H1 (cell line): ENCODE measurements around the gene JAKMIP2. TPM values are rescaled to one million over a fixed set of nuclear protein-coding genes. Genes with fewer than 3 reads are reported as not detected.

ENCODE experiments used
- CTCF ChIA-PET: fragments of 300-600 bp; sonication (Branson Sonifier 250); formaldehyde crosslinking; loops from one replicate; lab custom pipeline; 2021; ENCODE audit not compliant: partially characterized antibody; lab: Charles Lee
- POLR2A ChIA-PET: fragments of 300-600 bp; sonication (Branson Sonifier 250); formaldehyde crosslinking; loops from one replicate; lab custom pipeline; 2021; ENCODE audit warnings: inconsistent platforms; ENCODE audit not compliant: partially characterized antibody; lab: Charles Lee
- DNase-seq, 2 experiments: peaks; one replicate each; pipeline versions ENCODE4 v3.0.0 to v3.0.0-alpha.2; 2010 to 2022; ENCODE audit warnings: low spot score in 2 of 2, low read depth in 1 of 2, mixed read lengths in 1 of 2
- FAIRE-seq: peaks from 2 replicates; lab custom pipeline; 2011; peaks lifted over from hg19 to GRCh38; lab: Jason Lieb, UNC
- H2AFZ ChIP-seq: 2 replicates; pipeline ENCODE4 v1.8.1; 2012; ENCODE audit warnings: low read length, inconsistent platforms
- H2AK5ac ChIP-seq: 2 replicates; pipeline ENCODE4 v1.6.1; 2013; ENCODE audit warnings: low read depth, low read length
- H2BK120ac ChIP-seq: replicated peaks from 2 replicates; pipeline ENCODE3; 2013; ENCODE audit warnings: low read depth, low read length, inconsistent platforms
- H2BK12ac ChIP-seq: 2 replicates; pipeline ENCODE4 v1.6.1; 2013; ENCODE audit warnings: low read depth, low read length
- H2BK15ac ChIP-seq: 2 replicates; pipeline ENCODE4 v1.6.1; 2013; ENCODE audit warnings: low read length
- H2BK20ac ChIP-seq: 2 replicates; pipeline ENCODE4 v1.6.1; 2013; ENCODE audit warnings: low read length
- H2BK5ac ChIP-seq: 2 replicates; pipeline ENCODE4 v1.6.1; 2013; ENCODE audit warnings: low read depth, low read length
- H3K14ac ChIP-seq: 2 replicates; pipeline ENCODE4 v1.6.1; 2013; ENCODE audit warnings: inconsistent platforms; ENCODE audit not compliant: insufficient read length
- H3K18ac ChIP-seq: 2 replicates; pipeline ENCODE4 v1.6.1; 2013; ENCODE audit warnings: low read length; ENCODE audit errors: extremely low read depth
- H3K23ac ChIP-seq: 2 replicates; pipeline ENCODE4 v1.6.1; 2013; ENCODE audit warnings: inconsistent platforms; ENCODE audit not compliant: insufficient read length
- H3K23me2 ChIP-seq: 2 replicates; pipeline ENCODE4 v1.6.1; 2013; ENCODE audit warnings: low read depth, low read length
- H3K27ac ChIP-seq: 2 replicates; pipeline ENCODE4 v1.6.1; 2011; ENCODE audit warnings: low read depth, low read length, inconsistent platforms
- H3K27me3 ChIP-seq, 4 experiments: replicated peaks in 1 of 4; 1 replicate in 1 of 4; 2 replicates in 3 of 4; pipeline versions ENCODE4 v1.6.1 to v1.8.1; 2011 to 2013; ENCODE audit warnings: low read length in 3 of 4, mild to moderate bottlenecking in 3 of 4, inconsistent platforms in 2 of 4, mixed read lengths in 2 of 4, moderate library complexity in 1 of 4; ENCODE audit not compliant: control insufficient read depth in 3 of 4, insufficient read depth in 3 of 4; ENCODE audit errors: extremely low read depth in 1 of 4
- H3K36me3 ChIP-seq, 4 experiments: 2 replicates each; pipeline versions ENCODE4 v1.6.1 to v1.8.1; 2011 to 2013; ENCODE audit warnings: mild to moderate bottlenecking in 4 of 4, low read length in 3 of 4, moderate library complexity in 2 of 4, control low read depth in 1 of 4, inconsistent platforms in 1 of 4; ENCODE audit not compliant: insufficient read depth in 4 of 4, control insufficient read depth in 2 of 4
- H3K4ac ChIP-seq: replicated peaks from 2 replicates; pipeline ENCODE3; 2013; ENCODE audit warnings: low read length, low read depth, mixed read lengths, inconsistent platforms; ENCODE audit not compliant: insufficient read length
- H3K4me1 ChIP-seq, 4 experiments: replicated peaks in 1 of 4; 1 replicate in 1 of 4; 2 replicates in 3 of 4; pipeline versions ENCODE4 v1.6.1 to v1.8.1; 2011 to 2013; ENCODE audit warnings: low read length in 3 of 4, inconsistent platforms in 2 of 4, mixed read lengths in 1 of 4; ENCODE audit not compliant: insufficient read depth in 4 of 4, control insufficient read depth in 3 of 4
- H3K4me2 ChIP-seq, 2 experiments: 2 replicates each; pipeline versions ENCODE4 v1.6.1 to v1.8.1; 2011 to 2013; ENCODE audit warnings: low read depth in 2 of 2, low read length in 2 of 2, control low read depth in 1 of 2, inconsistent platforms in 1 of 2, mild to moderate bottlenecking in 1 of 2; ENCODE audit not compliant: insufficient read depth in 1 of 2
- H3K4me3 ChIP-seq, 4 experiments: fragments of 200-600, 300-600 bp in 1 of 4; sonication (generic), shearing (Covaris generic), sonication (Bioruptor Twin) in 1 of 4; 2 replicates each; pipeline versions ENCODE4 v1.5.1 to v1.8.1; 2011 to 2016; ENCODE audit warnings: low read length in 4 of 4, low read depth in 3 of 4, control low read depth in 2 of 4, inconsistent platforms in 2 of 4, mild to moderate bottlenecking in 2 of 4, mixed read lengths in 1 of 4, moderate library complexity in 1 of 4; ENCODE audit not compliant: insufficient read depth in 2 of 4; ENCODE audit errors: extremely low read depth in 1 of 4
- H3K56ac ChIP-seq: replicated peaks from 2 replicates; pipeline ENCODE3; 2013; ENCODE audit warnings: low read depth, mild to moderate bottlenecking, mixed read lengths, low read length, inconsistent platforms; ENCODE audit not compliant: insufficient read length
- H3K79me1 ChIP-seq: 2 replicates; pipeline ENCODE4 v1.6.1; 2013; ENCODE audit warnings: low read depth, low read length, control low read depth
- H3K79me2 ChIP-seq, 2 experiments: 2 replicates each; pipeline versions ENCODE4 v1.6.1 to v1.8.1; 2012 to 2013; ENCODE audit warnings: low read length in 2 of 2, mild to moderate bottlenecking in 2 of 2, inconsistent platforms in 1 of 2; ENCODE audit not compliant: insufficient read depth in 2 of 2, control insufficient read depth in 1 of 2
- H3K9ac ChIP-seq, 4 experiments: replicated peaks in 1 of 4; 1 replicate in 1 of 4; 2 replicates in 3 of 4; pipeline versions ENCODE4 v1.6.1 to v1.8.1; 2011 to 2013; ENCODE audit warnings: low read depth in 3 of 4, low read length in 3 of 4, control low read depth in 2 of 4, mild to moderate bottlenecking in 2 of 4, moderate library complexity in 2 of 4, inconsistent platforms in 1 of 4; ENCODE audit errors: extremely low read depth in 1 of 4
- H3K9me3 ChIP-seq, 2 experiments: 2 replicates each; pipeline versions ENCODE4 v1.6.1 to v1.8.1; 2012 to 2013; ENCODE audit warnings: mild to moderate bottlenecking in 2 of 2, moderate library complexity in 2 of 2, control low read depth in 1 of 2, inconsistent platforms in 1 of 2, low read depth in 1 of 2, low read length in 1 of 2, mixed read lengths in 1 of 2; ENCODE audit not compliant: insufficient read depth in 2 of 2
- H4K20me1 ChIP-seq, 2 experiments: replicated peaks in 1 of 2; 2 replicates each; pipeline versions ENCODE3 to v1.8.1; 2011 to 2013; ENCODE audit warnings: inconsistent platforms in 2 of 2, low read length in 2 of 2, mild to moderate bottlenecking in 1 of 2; ENCODE audit not compliant: insufficient read depth in 2 of 2, control insufficient read depth in 1 of 2
- H4K5ac ChIP-seq: 2 replicates; pipeline ENCODE4 v1.6.1; 2013; ENCODE audit warnings: low read length, low read depth, mixed read lengths, inconsistent platforms; ENCODE audit not compliant: insufficient read length
- H4K8ac ChIP-seq: 2 replicates; pipeline ENCODE4 v1.8.0; 2013; ENCODE audit warnings: mild to moderate bottlenecking, moderate library complexity, low read length, inconsistent platforms; ENCODE audit not compliant: insufficient read depth; ENCODE audit errors: extremely low read depth
- H4K91ac ChIP-seq: replicated peaks from 2 replicates; pipeline ENCODE3; 2013; ENCODE audit warnings: low read length, mixed read lengths, inconsistent platforms; ENCODE audit not compliant: insufficient read length
- BACH1 ChIP-seq: IDR thresholded peaks from 2 replicates; pipeline ENCODE4 v1.6.1; 2012; ENCODE audit warnings: low read length, improper control_type of control experiment
- CBX5 ChIP-seq: fragments of 300-800, 300-1000 bp; sonication (generic); IDR thresholded peaks from 2 replicates; pipeline ENCODE4 v1.7.1; 2016; ENCODE audit warnings: antibody characterized with exemption, low read length, low read depth
- CHD2 ChIP-seq: IDR thresholded peaks from 2 replicates; pipeline ENCODE4 v1.6.1; 2012; ENCODE audit warnings: low read length, improper control_type of control experiment
- CTBP2 ChIP-seq: IDR thresholded peaks from 2 replicates; pipeline ENCODE4 v1.7.0; 2011; ENCODE audit warnings: borderline replicate concordance, mild to moderate bottlenecking, moderate library complexity, mixed read lengths, low read length; ENCODE audit not compliant: insufficient read depth, insufficient read length
- GTF2F1 ChIP-seq: IDR thresholded peaks from 2 replicates; pipeline ENCODE4 v1.6.1; 2012; ENCODE audit warnings: low read depth, low read length, improper control_type of control experiment, borderline replicate concordance
- JUN ChIP-seq: IDR thresholded peaks from 2 replicates; pipeline ENCODE4 v1.6.1; 2011; ENCODE audit warnings: low read depth, mild to moderate bottlenecking, improper control_type of control experiment, low read length
- KDM4A ChIP-seq: IDR thresholded peaks from one replicate; pipeline ENCODE4 v1.7.1; 2012; ENCODE audit warnings: low read depth, mild to moderate bottlenecking, moderate library complexity, low read length, inconsistent platforms; ENCODE audit not compliant: severe bottlenecking
- MAFK ChIP-seq: IDR thresholded peaks from 2 replicates; pipeline ENCODE4 v1.6.1; 2012; ENCODE audit warnings: low read depth, mild to moderate bottlenecking, improper control_type of control experiment, low read length
- POLR2A ChIP-seq, 2 experiments: IDR thresholded peaks; 1 replicate in 1 of 2; 2 replicates in 1 of 2; pipeline ENCODE4 v1.6.1; 2011; ENCODE audit warnings: low read depth in 2 of 2, low read length in 2 of 2, mild to moderate bottlenecking in 2 of 2; ENCODE audit errors: control extremely low read depth in 1 of 2
- POLR2AphosphoS5 ChIP-seq: IDR thresholded peaks from 2 replicates; pipeline ENCODE4 v1.6.1; 2011; ENCODE audit warnings: low read depth, low read length
- RAD21 ChIP-seq, 2 experiments: IDR thresholded peaks in 1 of 2; conservative IDR thresholded peaks in 1 of 2; 2 replicates each; pipeline ENCODE4 v1.6.1; 2011; ENCODE audit warnings: low read depth in 2 of 2, low read length in 2 of 2, improper control_type of control experiment in 1 of 2, inconsistent platforms in 1 of 2, mild to moderate bottlenecking in 1 of 2, moderate library complexity in 1 of 2
- RNF2 ChIP-seq: fragments of 200-900, 300-1000 bp; sonication (generic); IDR thresholded peaks from 2 replicates; pipeline ENCODE4 v1.7.1; 2016; ENCODE audit warnings: borderline replicate concordance, low read depth, mild to moderate bottlenecking, antibody characterized with exemption, low read length; ENCODE audit not compliant: poor library complexity, severe bottlenecking; ENCODE audit errors: missing control alignments
- SIX5 ChIP-seq: IDR thresholded peaks from 2 replicates; pipeline ENCODE4 v1.6.1; 2011; ENCODE audit warnings: mild to moderate bottlenecking, low read depth, low read length
- TBP ChIP-seq: IDR thresholded peaks from 2 replicates; pipeline ENCODE4 v1.6.1; 2011; ENCODE audit warnings: low read depth, low read length, improper control_type of control experiment
- YY1 ChIP-seq: IDR thresholded peaks from 2 replicates; pipeline ENCODE4 v1.6.1; 2011; ENCODE audit warnings: low read depth, mild to moderate bottlenecking, low read length
- WGBS, 2 experiments: shearing (Covaris generic) in 1 of 2; methylation state at CpG; one replicate each; pipeline versions ENCODE4 v1.1.6 to v1.1.7; 2013 to 2015; ENCODE audit warnings: low lambda C conversion rate in 2 of 2, mixed read lengths in 2 of 2, inconsistent platforms in 1 of 2, low coverage in 1 of 2, missing lambda C conversion rate in 1 of 2; ENCODE audit not compliant: insufficient replicate concordance in 2 of 2, insufficient coverage in 1 of 2, insufficient read length in 1 of 2; ENCODE audit errors: extremely low coverage in 1 of 2, missing lambda C conversion rate in 1 of 2; 5-methylcytosine and 5-hydroxymethylcytosine counted together
- polyA plus RNA-seq, 7 experiments: library from polyadenylated mRNA; depleted of rRNA in 3 of 7; stranded (reverse) in 5 of 7; unstranded in 2 of 7; fragments of >200 nt in 5 of 7; fragments of 200-250 nt in 2 of 7; gene quantifications; 1 replicate in 5 of 7; 2 replicates in 1 of 7; 4 replicates in 1 of 7; pipeline versions ENCODE4 v1.2.1 to v1.2.3, GENCODE V29; 2011 to 2013; ENCODE audit warnings: missing spikeins in 2 of 7, mixed read lengths in 2 of 7
- total RNA-seq: library from RNA; stranded (reverse); fragmentation: NEBNext Ultra II Directional; extraction: Animal tissue kit (Norgen Biotek cat#: 25700); gene quantifications from 2 replicates; pipeline ENCODE4 v1.2.1, GENCODE V29; 2021

JAKMIP2 gene
- total and polyA plus RNA-seq, 2 of the 8 experiments (the other 6 are each of a cell fraction or from before 2014, with no cell fraction given), result 2.4 to 13.6 TPM

GRCh38 chr5:147804334-147804733, 21.8 kb upstream of the JAKMIP2 start:
- H3K79me1 ChIP-seq, result no peaks in the 10 kb centered on the region
- CTCF ChIA-PET, result interaction anchor here (1.1 kb wide), 1 partner anchor 169 kb away, joined by 3 read pairs; no protein-coding TSS in a partner anchor
- no peak overlapping the region for H2BK15ac ChIP-seq
- no peak overlapping the region for H3K4ac ChIP-seq
- no peak overlapping the region for H3K14ac ChIP-seq
- H2BK120ac ChIP-seq, result no peak overlapping the region
- POLR2A ChIA-PET, result interaction anchor here (1.2 kb wide), 1 partner anchor 49 kb away, joined by 4 read pairs; no protein-coding TSS in a partner anchor
- DNase-seq, result no peak
- H3K23me2 ChIP-seq, result no peaks in the 10 kb centered on the region
- H3K4me2 ChIP-seq, result no peak overlapping the region
- H3K23ac ChIP-seq, result no peak overlapping the region
- H3K79me2 ChIP-seq, result no peaks in the 10 kb centered on the region
- 95% methylated on average over 3 of the region's 3 CpGs; no CpG with 5 or more reads in 1 of the 2 experiments for WGBS, 2 experiments
- FAIRE-seq, result no peak
- no peaks in the 10 kb centered on the region for H3K9me3 ChIP-seq
- no peak overlapping the region for H2BK20ac ChIP-seq
- no peak overlapping the region for H4K91ac ChIP-seq
- H3K27ac ChIP-seq, result no peak overlapping the region
- no peaks in the 10 kb centered on the region for H3K36me3 ChIP-seq
- H4K5ac ChIP-seq, result no peak overlapping the region
- no peaks in the 10 kb centered on the region for H4K20me1 ChIP-seq
- no peak overlapping the region for H2AK5ac ChIP-seq
- no peaks in the 10 kb centered on the region for H3K27me3 ChIP-seq
- no peak overlapping the region for H2BK12ac ChIP-seq
- H3K56ac ChIP-seq, result no peak overlapping the region
- H4K8ac ChIP-seq, result no peak overlapping the region
- no peak overlapping the region for H3K4me3 ChIP-seq
- no peak overlapping the region for H3K18ac ChIP-seq
- no peak overlapping the region for H2BK5ac ChIP-seq
- 0 out of 7 replicates have a peak, but pooled peaks cover 0 to 2% (median 0%) of the 10 kb centered on the region in 4 experiments for H3K4me1 ChIP-seq
- H3K9ac ChIP-seq, result no peak overlapping the region
- H2AFZ ChIP-seq, result peak overlapping the region; percentile 19; the same call in 1 of the 2 replicates
- TF ChIP-seq POLR2AphosphoS5 (no peak), CHD2 (no peak), TBP (no peak), CBX5 (no peak), JUN (no peak), RNF2 (no peak), BACH1 (no peak), CTBP2 (no peak), KDM4A (no peak), GTF2F1 (no peak), MAFK (no peak), RAD21 (IDR thresholded peaks at IDR 0.05 in 1 of 2, conservative IDR thresholded peaks at IDR 0.05 in 1 of 2; ENCODE audit: low read depth in 2 of 2, low read length in 2 of 2) (no peak), POLR2A (IDR thresholded peaks at IDR 0.05; ENCODE audit: control extremely low read depth in 1 of 2, low read depth in 2 of 2, low read length in 2 of 2) (no peak), YY1 (no peak), SIX5 (no peak)
